ENCODE measurements around the gene CBLC. TPM values are rescaled to one million over a fixed set of nuclear protein-coding genes. Genes with fewer than 3 reads are reported as not detected.
A peak's percentile ranks its signal among the peaks of the same experiment; 100 is the strongest.
"Not testable (repeated sequence)": the region's sequence is repeated elsewhere in the genome, so short reads cannot be mapped to it uniquely, and the experiment has no call there.

Gene CBLC
- total RNA-seq, 4 donors from 2014 or later: 84.2 to 197 (median 132) TPM

- H3K36me3 ChIP-seq: peaks cover 0 to 42% (median 0%) of the 10 kb centered on the region in 3 donors
- H3K4me3 ChIP-seq: no peak overlapping the region
- no peaks in the 10 kb centered on the region for H3K27me3 ChIP-seq
- no peak for TF ChIP-seq POLR2A (IDR thresholded peaks at IDR 0.05)
- TF ChIP-seq CTCF (IDR thresholded peaks at IDR 0.05): no peak
- no peak for DNase-seq
- no peak overlapping the region for H3K27ac ChIP-seq
- no peaks in the 10 kb centered on the region for H3K9me3 ChIP-seq
- peaks cover 0 to 29% (median 0%) of the 10 kb centered on the region in 4 donors for H3K4me1 ChIP-seq
Measured at GRCh38 chr19:44762038-44762437, 15.7 kb upstream of the CBLC start.

- no peaks in the 10 kb centered on the region for H3K27me3 ChIP-seq
- peak overlapping the region in 3 of 4 donors; percentile 70 to 88 (median 88) for H3K27ac ChIP-seq
- TF ChIP-seq POLR2A (IDR thresholded peaks at IDR 0.05) (peak in 1 of 2 donors; percentile 54), CTCF (IDR thresholded peaks at IDR 0.05) (peak in 1 of 6 experiments; percentile 6)
- no peak overlapping the region for H3K4me3 ChIP-seq
- peaks cover 0 to 13% (median 0%) of the 10 kb centered on the region in 4 donors for H3K4me1 ChIP-seq
- no peaks in the 10 kb centered on the region for H3K9me3 ChIP-seq
- DNase-seq: peak in 2 of 3 donors; percentile 89 to 92
- H3K36me3 ChIP-seq: peaks cover 0 to 10% (median 0%) of the 10 kb centered on the region in 3 donors
Measured at GRCh38 chr19:44765033-44765948, 12.4 kb upstream of the CBLC start.

GRCh38 chr19:44765949-44766335 is 11.7 kb upstream of the CBLC start:
- no peak for TF ChIP-seq POLR2A (IDR thresholded peaks at IDR 0.05)
- TF ChIP-seq CTCF (IDR thresholded peaks at IDR 0.05): no peak
- peaks cover 0 to 15% (median 0%) of the 10 kb centered on the region in 4 donors for H3K4me1 ChIP-seq
- H3K36me3 ChIP-seq: peaks cover 0 to 3% (median 0%) of the 10 kb centered on the region in 3 donors
- no peaks in the 10 kb centered on the region for H3K27me3 ChIP-seq
- DNase-seq: no peak
- no peak overlapping the region for H3K4me3 ChIP-seq
- H3K27ac ChIP-seq: peak overlapping the region in 3 of 4 donors; percentile 70 to 88 (median 88)
- no peaks in the 10 kb centered on the region for H3K9me3 ChIP-seq

GRCh38 chr19:44767295-44768180 is 10.2 kb upstream of the CBLC start:
- TF ChIP-seq POLR2A (IDR thresholded peaks at IDR 0.05) (no peak), CTCF (IDR thresholded peaks at IDR 0.05) (no peak)
- no peak for DNase-seq
- H3K4me1 ChIP-seq: peaks cover 0 to 16% (median 0%) of the 10 kb centered on the region in 4 donors
- no peak overlapping the region for H3K27ac ChIP-seq
- H3K36me3 ChIP-seq: no peaks in the 10 kb centered on the region
- no peaks in the 10 kb centered on the region for H3K9me3 ChIP-seq
- H3K27me3 ChIP-seq: no peaks in the 10 kb centered on the region
- H3K4me3 ChIP-seq: no peak overlapping the region

GRCh38 chr19:44770550-44771257 is 7.0 kb upstream of the CBLC start:
- TF ChIP-seq POLR2A (IDR thresholded peaks at IDR 0.05) (peak in 1 of 2 donors; percentile 43), CTCF (IDR thresholded peaks at IDR 0.05) (peak; percentile 87 to 96 (median 94))
- Histone ChIP-seq H3K4me3 (no peak overlapping the region), H3K27ac (peak overlapping the region; percentile 10 to 51 (median 38)), H3K36me3 (no peaks in the 10 kb centered on the region), H3K4me1 (peaks cover 0 to 22% (median 2%) of the 10 kb centered on the region in 4 donors), H3K9me3 (no peaks in the 10 kb centered on the region), H3K27me3 (no peaks in the 10 kb centered on the region)
- DNase-seq: peak; percentile 98 to 99 (median 99)

GRCh38 chr19:44772144-44772543 is 5.5 kb upstream of the CBLC start:
- H3K27ac ChIP-seq, DNase-seq, H3K4me3 ChIP-seq, H3K9me3 ChIP-seq, H3K27me3 ChIP-seq, H3K36me3 ChIP-seq: not testable (repeated sequence)
- peaks cover 0 to 17% (median 2%) of the 10 kb centered on the region in 4 donors for H3K4me1 ChIP-seq
